ENCODE measurements around the gene ATL3. TPM values are rescaled to one million over a fixed set of nuclear protein-coding genes. Genes with fewer than 3 reads are reported as not detected.

ATL3 gene, protein sequence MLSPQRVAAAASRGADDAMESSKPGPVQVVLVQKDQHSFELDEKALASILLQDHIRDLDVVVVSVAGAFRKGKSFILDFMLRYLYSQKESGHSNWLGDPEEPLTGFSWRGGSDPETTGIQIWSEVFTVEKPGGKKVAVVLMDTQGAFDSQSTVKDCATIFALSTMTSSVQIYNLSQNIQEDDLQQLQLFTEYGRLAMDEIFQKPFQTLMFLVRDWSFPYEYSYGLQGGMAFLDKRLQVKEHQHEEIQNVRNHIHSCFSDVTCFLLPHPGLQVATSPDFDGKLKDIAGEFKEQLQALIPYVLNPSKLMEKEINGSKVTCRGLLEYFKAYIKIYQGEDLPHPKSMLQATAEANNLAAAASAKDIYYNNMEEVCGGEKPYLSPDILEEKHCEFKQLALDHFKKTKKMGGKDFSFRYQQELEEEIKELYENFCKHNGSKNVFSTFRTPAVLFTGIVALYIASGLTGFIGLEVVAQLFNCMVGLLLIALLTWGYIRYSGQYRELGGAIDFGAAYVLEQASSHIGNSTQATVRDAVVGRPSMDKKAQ
- 131 and 149 TPM in 2 replicates for total RNA-seq

DNA sequence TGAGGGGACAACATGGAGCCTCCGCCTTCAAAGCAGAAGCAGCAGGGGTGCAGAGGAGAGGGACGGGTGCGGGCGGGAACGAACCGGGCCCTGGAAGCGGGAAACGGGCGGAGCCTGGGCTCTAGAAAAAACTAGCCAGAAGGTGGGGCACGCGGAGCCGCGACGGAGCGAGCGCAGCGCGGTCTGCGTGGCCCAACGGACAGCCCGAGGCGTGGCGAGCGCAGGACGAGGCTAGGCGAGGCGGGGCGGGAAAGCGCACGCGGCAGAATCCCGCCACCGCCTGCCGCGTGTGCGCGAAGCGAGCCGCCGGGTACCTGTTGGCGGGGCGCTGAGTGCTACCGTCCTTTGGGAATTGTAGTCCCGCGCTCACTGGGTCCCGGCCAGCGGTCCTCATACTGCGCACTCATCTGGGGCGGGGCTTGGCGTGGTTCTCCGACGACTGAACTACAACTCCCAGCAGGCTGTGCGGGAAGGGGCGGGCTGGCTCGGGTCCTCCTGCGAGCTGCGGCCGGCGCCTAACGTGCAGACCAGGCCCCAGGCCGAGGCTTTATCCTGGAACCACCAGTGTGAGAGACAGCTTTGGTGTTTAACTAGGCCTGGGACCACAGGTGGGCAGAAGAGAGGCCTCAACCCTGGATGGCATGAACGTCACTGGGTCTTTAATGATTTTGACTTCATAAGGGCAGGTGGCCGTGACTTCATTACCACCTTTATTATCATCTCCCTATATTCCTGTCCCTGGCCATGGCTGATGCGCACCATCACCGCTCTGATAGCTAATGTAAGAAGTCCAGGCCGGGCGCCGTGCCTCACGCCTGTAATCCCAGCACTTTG, at the start of gene ATL3:
Gene ATL3, minus strand, starts transcription at position 55 of the 834 bp plus-strand sequence. Its CDS starts 41 bp downstream, at position 14.

DNA sequence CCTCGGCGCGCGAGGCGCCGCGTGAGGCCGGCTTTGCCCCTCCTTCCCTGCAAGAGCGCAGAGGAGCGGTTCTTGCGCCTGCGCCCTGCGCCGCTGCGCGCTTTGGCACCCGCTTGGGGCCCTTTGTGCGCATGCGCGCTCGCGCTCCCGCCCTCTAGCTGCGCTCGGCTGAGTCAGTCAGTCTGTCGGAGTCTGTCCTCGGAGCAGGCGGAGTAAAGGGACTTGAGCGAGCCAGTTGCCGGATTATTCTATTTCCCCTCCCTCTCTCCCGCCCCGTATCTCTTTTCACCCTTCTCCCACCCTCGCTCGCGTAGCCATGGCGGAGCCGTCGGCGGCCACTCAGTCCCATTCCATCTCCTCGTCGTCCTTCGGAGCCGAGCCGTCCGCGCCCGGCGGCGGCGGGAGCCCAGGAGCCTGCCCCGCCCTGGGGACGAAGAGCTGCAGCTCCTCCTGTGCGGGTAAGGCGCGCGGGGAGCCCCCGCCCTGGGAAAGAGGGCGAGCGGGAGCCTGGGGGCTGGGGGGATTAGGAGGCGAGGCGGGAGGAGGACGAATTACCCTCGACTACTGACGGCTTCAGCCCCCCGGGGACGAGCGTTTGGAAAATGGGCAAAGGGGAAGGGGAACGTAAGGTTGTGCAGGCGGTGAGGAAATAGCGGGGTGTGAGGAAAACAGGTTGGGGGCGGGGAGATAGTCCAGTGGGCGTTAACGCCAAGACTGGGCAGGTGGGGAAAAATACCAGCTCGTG, 10.3 kb upstream of the ATL3 start, which contains the start of gene RTN3:
Gene RTN3, plus strand, starts transcription at position 180 of the 745 bp plus-strand sequence. Its CDS starts 137 bp downstream, at position 317.

DNA sequence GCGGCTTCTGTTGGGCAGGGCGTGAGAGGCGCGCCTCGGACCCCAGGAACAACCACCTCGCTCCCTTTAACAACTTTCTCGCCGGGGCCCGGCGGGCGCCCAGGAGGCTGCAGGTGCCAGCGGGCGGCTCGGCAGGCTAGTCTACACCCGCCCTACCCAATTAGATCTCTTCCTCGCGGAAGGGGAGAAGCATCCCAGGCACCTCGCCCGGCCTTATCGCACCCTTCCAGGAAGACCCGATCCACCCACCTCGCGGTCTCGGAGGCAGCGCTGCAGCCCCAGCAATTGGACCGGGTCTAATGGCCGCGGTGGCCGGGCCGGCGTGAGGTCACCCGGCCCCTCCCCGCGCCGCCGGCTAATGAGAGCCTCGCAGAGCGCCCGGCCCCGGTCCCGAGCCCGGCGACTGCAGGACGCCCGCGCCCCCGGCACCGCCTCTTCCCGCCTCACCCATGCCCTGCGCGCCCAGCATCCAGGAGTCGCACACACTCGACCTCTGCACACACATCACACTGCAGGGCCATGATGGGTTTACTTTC, 57.0 kb downstream of the ATL3 start, which contains the start of gene PLAAT3:
Gene PLAAT3, minus strand, starts transcription at position 298 of the 536 bp plus-strand sequence. CDS start 419 bp downstream, outside the sequence.

Small RNA genes within 50 kb of the gene (small RNA-seq; reads per million reads assigned to genes)
- not detected for gene AP000753.3

Other genes starting within 250 kb of the ATL3 start
- gene PLAAT5, start 180.2 kb downstream of the ATL3 start, total RNA-seq = not detected in 2 replicates
- gene LGALS12, start 165.3 kb downstream of the ATL3 start, total RNA-seq = not detected in 2 replicates
- gene PLAAT4, start 134.6 kb downstream of the ATL3 start, total RNA-seq = 1.5 and 1.7 TPM in 2 replicates
- gene PLAAT2, start 108.0 kb downstream of the ATL3 start, total RNA-seq = not detected in 2 replicates
- 20.5 and 29.4 TPM in 2 replicates for gene PLAAT3, start 56.9 kb downstream of the ATL3 start, total RNA-seq
- gene RTN3, start 10.1 kb upstream of the ATL3 start, total RNA-seq = 114 and 125 TPM in 2 replicates
- gene ZFTA, start 97.4 kb upstream of the ATL3 start, total RNA-seq = 18.9 and 23.3 TPM in 2 replicates
- 27.4 and 32.6 TPM in 2 replicates for gene SPINDOC, start 142.1 kb upstream of the ATL3 start, total RNA-seq
- gene MARK2, start 167.7 kb upstream of the ATL3 start, total RNA-seq = 26.1 and 29.2 TPM in 2 replicates
- gene RCOR2, start 245.8 kb upstream of the ATL3 start, total RNA-seq = 0.36 and 0.40 TPM in 2 replicates